GM23338 (cell line): ENCODE measurements around the gene DCAF12.

ENCODE experiments used
- EZH2 ChIP-seq: fragments of 200-600 bp; sonication (generic); IDR thresholded peaks from one replicate; pipeline ENCODE4 v1.8.0; 2017; ENCODE audit warnings: antibody characterized with exemption, mild to moderate bottlenecking, low read depth; ENCODE audit not compliant: unreplicated experiment
- EZH2phosphoT487 ChIP-seq: fragments of 200-600 bp; sonication (generic); IDR thresholded peaks from one replicate; pipeline ENCODE4 v1.8.1; 2018; ENCODE audit warnings: antibody characterized with exemption; ENCODE audit not compliant: unreplicated experiment
- JUNB ChIP-seq: IDR thresholded peaks from one replicate; pipeline ENCODE4 v1.6.1; 2016; ENCODE audit warnings: antibody characterized with exemption; ENCODE audit not compliant: unreplicated experiment
- POLR2AphosphoS5 ChIP-seq: IDR thresholded peaks from 2 replicates; pipeline ENCODE4 v1.6.1; 2016; ENCODE audit warnings: antibody characterized with exemption, low read depth
- TF ChIP-seq, protein P1 (sequence below), 2 experiments: fragments of 200-600 bp in 1 of 2; sonication (generic) in 1 of 2; conservative IDR thresholded peaks; 2 replicates each; pipeline versions ENCODE4 v1.5.1 to v1.6.1; 2016 to 2017; ENCODE audit warnings: antibody characterized with exemption in 2 of 2, low read depth in 2 of 2, mild to moderate bottlenecking in 2 of 2, moderate library complexity in 1 of 2
- TF ChIP-seq, protein P2 (sequence below): IDR thresholded peaks from 2 replicates; pipeline ENCODE4 v1.6.1; 2016; ENCODE audit warnings: antibody characterized with exemption
- TF ChIP-seq, protein P3 (sequence below): IDR thresholded peaks from one replicate; pipeline ENCODE4 v1.6.1; 2018; ENCODE audit warnings: antibody characterized with exemption; ENCODE audit not compliant: unreplicated experiment

DNA sequence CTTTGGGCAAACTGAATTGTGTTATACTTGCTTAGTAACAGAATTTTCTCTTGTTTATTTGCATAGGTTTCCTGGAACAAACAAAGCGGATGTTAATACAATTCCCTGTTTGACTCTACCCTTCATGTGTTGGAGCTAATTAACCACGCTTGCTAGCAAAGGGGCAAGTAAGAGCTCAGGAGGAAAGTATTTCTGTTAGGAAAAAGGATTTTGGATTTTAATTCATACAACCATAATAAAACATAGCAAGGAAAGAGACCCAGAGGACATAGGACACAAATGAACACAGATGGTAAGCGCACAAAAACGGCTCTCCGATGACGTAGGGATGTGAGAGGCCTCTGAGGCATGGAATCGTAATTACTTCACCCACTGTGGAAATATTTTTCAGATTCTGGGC is 5.1 kb upstream of the DCAF12 start:
- TF ChIP-seq, protein P1, sequence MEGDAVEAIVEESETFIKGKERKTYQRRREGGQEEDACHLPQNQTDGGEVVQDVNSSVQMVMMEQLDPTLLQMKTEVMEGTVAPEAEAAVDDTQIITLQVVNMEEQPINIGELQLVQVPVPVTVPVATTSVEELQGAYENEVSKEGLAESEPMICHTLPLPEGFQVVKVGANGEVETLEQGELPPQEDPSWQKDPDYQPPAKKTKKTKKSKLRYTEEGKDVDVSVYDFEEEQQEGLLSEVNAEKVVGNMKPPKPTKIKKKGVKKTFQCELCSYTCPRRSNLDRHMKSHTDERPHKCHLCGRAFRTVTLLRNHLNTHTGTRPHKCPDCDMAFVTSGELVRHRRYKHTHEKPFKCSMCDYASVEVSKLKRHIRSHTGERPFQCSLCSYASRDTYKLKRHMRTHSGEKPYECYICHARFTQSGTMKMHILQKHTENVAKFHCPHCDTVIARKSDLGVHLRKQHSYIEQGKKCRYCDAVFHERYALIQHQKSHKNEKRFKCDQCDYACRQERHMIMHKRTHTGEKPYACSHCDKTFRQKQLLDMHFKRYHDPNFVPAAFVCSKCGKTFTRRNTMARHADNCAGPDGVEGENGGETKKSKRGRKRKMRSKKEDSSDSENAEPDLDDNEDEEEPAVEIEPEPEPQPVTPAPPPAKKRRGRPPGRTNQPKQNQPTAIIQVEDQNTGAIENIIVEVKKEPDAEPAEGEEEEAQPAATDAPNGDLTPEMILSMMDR (conservative IDR thresholded peaks at IDR 0.05; ENCODE audit: low read depth in 2 of 2) = no peak
- TF ChIP-seq POLR2AphosphoS5 = no peak
- TF ChIP-seq JUNB = no peak
- TF ChIP-seq, protein P2, sequence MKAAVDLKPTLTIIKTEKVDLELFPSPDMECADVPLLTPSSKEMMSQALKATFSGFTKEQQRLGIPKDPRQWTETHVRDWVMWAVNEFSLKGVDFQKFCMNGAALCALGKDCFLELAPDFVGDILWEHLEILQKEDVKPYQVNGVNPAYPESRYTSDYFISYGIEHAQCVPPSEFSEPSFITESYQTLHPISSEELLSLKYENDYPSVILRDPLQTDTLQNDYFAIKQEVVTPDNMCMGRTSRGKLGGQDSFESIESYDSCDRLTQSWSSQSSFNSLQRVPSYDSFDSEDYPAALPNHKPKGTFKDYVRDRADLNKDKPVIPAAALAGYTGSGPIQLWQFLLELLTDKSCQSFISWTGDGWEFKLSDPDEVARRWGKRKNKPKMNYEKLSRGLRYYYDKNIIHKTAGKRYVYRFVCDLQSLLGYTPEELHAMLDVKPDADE = no peak
- TF ChIP-seq, protein P3, sequence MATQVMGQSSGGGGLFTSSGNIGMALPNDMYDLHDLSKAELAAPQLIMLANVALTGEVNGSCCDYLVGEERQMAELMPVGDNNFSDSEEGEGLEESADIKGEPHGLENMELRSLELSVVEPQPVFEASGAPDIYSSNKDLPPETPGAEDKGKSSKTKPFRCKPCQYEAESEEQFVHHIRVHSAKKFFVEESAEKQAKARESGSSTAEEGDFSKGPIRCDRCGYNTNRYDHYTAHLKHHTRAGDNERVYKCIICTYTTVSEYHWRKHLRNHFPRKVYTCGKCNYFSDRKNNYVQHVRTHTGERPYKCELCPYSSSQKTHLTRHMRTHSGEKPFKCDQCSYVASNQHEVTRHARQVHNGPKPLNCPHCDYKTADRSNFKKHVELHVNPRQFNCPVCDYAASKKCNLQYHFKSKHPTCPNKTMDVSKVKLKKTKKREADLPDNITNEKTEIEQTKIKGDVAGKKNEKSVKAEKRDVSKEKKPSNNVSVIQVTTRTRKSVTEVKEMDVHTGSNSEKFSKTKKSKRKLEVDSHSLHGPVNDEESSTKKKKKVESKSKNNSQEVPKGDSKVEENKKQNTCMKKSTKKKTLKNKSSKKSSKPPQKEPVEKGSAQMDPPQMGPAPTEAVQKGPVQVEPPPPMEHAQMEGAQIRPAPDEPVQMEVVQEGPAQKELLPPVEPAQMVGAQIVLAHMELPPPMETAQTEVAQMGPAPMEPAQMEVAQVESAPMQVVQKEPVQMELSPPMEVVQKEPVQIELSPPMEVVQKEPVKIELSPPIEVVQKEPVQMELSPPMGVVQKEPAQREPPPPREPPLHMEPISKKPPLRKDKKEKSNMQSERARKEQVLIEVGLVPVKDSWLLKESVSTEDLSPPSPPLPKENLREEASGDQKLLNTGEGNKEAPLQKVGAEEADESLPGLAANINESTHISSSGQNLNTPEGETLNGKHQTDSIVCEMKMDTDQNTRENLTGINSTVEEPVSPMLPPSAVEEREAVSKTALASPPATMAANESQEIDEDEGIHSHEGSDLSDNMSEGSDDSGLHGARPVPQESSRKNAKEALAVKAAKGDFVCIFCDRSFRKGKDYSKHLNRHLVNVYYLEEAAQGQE = no peak
- TF ChIP-seq EZH2 = no peak
- TF ChIP-seq EZH2phosphoT487 = no peak
